ENCODE measurements around the gene FEM1A. TPM values are rescaled to one million over a fixed set of nuclear protein-coding genes. Genes with fewer than 3 reads are reported as not detected.
"Not testable (repeated sequence)": the region's sequence is repeated elsewhere in the genome, so short reads cannot be mapped to it uniquely, and the experiment has no call there.

Gene FEM1A
- total RNA-seq, 4 donors from 2014 or later, result 14.1 to 23.9 (median 15.3) TPM

DNA sequence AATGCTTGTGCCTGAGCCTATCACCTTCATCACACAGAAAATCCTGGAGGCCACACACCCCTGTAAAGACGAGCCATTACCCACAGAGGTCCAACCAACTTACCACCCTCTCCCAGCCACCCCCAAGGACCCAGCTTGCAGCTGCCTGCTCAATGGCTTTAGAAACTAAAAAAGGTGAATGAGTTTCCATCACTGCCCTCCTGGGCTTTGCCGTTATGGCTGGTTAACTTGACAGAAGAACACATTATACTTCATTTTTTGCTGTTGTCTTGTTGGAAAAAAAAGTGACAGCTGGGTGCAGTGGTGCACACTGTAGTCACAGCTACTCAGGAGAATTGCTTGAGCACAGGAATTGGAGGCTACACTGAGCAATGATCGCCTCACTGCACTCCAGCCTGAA lies 17.4 kb upstream of the FEM1A start:
- no peak overlapping the region for H3K27ac ChIP-seq
- H3K9me3 ChIP-seq, result no peaks in the 10 kb centered on the region
- peaks cover 39% of the 10 kb centered on the region for H3K27me3 ChIP-seq
- no peak for TF ChIP-seq POLR2A (IDR thresholded peaks at IDR 0.05)
- TF ChIP-seq, protein P1, sequence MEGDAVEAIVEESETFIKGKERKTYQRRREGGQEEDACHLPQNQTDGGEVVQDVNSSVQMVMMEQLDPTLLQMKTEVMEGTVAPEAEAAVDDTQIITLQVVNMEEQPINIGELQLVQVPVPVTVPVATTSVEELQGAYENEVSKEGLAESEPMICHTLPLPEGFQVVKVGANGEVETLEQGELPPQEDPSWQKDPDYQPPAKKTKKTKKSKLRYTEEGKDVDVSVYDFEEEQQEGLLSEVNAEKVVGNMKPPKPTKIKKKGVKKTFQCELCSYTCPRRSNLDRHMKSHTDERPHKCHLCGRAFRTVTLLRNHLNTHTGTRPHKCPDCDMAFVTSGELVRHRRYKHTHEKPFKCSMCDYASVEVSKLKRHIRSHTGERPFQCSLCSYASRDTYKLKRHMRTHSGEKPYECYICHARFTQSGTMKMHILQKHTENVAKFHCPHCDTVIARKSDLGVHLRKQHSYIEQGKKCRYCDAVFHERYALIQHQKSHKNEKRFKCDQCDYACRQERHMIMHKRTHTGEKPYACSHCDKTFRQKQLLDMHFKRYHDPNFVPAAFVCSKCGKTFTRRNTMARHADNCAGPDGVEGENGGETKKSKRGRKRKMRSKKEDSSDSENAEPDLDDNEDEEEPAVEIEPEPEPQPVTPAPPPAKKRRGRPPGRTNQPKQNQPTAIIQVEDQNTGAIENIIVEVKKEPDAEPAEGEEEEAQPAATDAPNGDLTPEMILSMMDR (IDR thresholded peaks at IDR 0.05), result no peak
- TF ChIP-seq EP300 (IDR thresholded peaks at IDR 0.05), result no peak
- TF ChIP-seq POLR2AphosphoS5 (IDR thresholded peaks at IDR 0.05), result no peak
- H3K4me3 ChIP-seq, result no peak overlapping the region
- H3K36me3 ChIP-seq, result no peaks in the 10 kb centered on the region
- no peaks in the 10 kb centered on the region for H3K4me1 ChIP-seq
- ATAC-seq, result no peak
- WGBS, 2 donors (ENCODE audit: low coverage in 1 of 2), result 60% methylated on average over 1 of the region's 3 CpGs; no CpG with 5 or more reads in 1 of the 2 donors

DNA sequence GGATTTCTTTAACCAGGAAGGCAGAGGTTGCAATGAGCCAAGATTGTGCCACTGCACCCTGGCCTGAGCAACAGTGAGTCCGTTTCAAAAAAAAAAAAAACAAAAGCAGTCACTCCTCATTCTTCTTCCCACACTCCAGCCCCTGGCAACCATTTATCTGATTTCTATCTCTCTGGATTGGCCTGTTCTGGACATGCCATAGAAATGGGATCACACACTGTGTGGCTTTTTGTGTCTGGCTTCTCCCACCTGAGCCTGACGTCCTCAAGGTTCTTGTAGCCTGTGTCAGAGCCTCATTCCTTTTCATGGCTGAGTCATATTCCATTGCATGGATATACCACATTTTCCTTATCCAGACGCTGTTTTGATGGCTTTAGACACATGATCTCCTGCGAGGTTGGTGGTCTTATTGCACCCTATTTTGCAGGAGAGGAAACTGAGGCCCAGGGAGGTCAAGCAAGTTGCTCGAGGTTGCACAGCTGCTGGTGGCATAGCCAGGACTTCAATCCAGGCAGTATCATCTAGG lies 15.8 kb upstream of the FEM1A start:
- ATAC-seq, result no peak
- TF ChIP-seq EP300 (IDR thresholded peaks at IDR 0.05) (no peak), POLR2AphosphoS5 (IDR thresholded peaks at IDR 0.05) (no peak), POLR2A (IDR thresholded peaks at IDR 0.05) (no peak)
- TF ChIP-seq, protein P1 (IDR thresholded peaks at IDR 0.05), result no peak
- no peaks in the 10 kb centered on the region for H3K4me1 ChIP-seq
- peaks cover 49% of the 10 kb centered on the region for H3K27me3 ChIP-seq
- H3K36me3 ChIP-seq, result no peaks in the 10 kb centered on the region
- peaks cover 0 to 4% (median 0%) of the 10 kb centered on the region in 3 donors for H3K9me3 ChIP-seq
- H3K4me3 ChIP-seq, result no peak overlapping the region
- no peak overlapping the region for H3K27ac ChIP-seq
- 58 to 65% methylated on average over 5 of the region's 5 CpGs for WGBS, 2 donors (ENCODE audit: low coverage in 1 of 2)

DNA sequence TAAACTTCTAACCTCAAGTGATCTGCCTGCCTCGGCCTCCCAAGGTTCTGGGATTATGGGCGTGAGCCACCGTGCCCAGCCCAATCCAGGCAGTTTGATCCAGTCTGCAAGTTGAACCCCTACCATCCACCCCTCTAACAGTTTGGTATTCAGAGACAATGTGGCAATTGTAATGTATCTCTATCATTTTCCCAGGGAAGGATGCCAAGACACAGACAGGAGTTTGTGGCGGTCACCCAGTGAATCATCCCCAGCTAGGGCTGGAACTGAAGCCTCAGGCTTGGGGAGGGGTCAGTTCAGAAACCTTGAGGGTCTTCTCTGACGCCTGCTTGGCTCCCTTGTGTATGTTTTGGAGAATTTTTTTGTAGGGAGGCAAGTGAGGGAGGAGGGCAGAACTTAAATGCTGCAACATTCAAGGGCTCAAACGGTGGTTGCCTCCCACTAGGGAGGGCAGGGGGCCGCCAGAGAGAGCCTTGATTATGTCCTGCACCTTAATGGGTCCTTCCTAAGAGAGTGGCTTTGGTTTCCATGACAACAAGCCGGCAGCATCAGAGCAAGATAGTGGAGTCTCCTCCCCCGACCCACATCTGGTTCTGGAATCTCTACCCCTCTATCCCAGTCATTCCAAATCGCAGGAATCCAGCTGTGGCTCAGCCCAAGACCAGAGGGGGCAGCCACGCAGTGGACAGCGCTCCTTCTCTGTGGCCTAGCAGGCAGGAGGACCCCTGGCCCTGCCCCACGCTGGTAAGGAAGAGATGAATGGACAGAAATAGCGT lies 14.9 kb upstream of the FEM1A start:
- Histone ChIP-seq H3K27ac (no peak overlapping the region), H3K9me3 (peaks cover 0 to 8% (median 0%) of the 10 kb centered on the region in 3 donors), H3K4me1 (no peaks in the 10 kb centered on the region), H3K4me3 (no peak overlapping the region), H3K36me3 (no peaks in the 10 kb centered on the region), H3K27me3 (peaks cover 55% of the 10 kb centered on the region)
- no peak for ATAC-seq
- TF ChIP-seq EP300 (IDR thresholded peaks at IDR 0.05) (no peak), POLR2AphosphoS5 (IDR thresholded peaks at IDR 0.05) (no peak), POLR2A (IDR thresholded peaks at IDR 0.05) (no peak)
- TF ChIP-seq, protein P1 (IDR thresholded peaks at IDR 0.05), result no peak
- WGBS, 2 donors (ENCODE audit: low coverage in 1 of 2), result 33 to 66% methylated on average over 1 to 3 of the region's 14 CpGs

DNA sequence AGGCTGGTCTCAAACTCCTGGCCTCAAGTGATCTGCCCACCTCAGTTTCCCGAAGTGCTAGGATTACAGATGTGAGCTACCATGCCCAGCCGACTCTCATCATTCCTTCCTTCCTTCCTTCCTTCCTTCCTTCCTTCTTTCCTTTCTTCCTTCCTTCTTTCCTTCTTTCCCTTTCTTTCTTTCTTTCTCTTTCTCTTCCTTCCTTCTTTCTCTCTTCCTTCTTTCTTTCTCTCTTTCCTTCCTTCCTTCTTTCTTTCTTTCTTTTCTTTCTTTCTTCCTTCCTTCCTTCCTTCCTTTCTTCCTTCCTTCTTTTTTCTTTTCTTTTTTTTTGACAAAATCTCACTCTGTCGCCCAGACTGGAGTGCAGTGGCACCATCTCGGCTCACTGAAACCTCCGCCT lies 13.4 kb upstream of the FEM1A start:
- H3K4me1 ChIP-seq, ATAC-seq, H3K9me3 ChIP-seq, H3K4me3 ChIP-seq, H3K36me3 ChIP-seq, H3K27ac ChIP-seq: not testable (repeated sequence)
- H3K27me3 ChIP-seq, result peaks cover 66% of the 10 kb centered on the region
- 73 to 88% methylated on average over 2 to 4 of the region's 5 CpGs for WGBS, 2 donors (ENCODE audit: low coverage in 1 of 2)

DNA sequence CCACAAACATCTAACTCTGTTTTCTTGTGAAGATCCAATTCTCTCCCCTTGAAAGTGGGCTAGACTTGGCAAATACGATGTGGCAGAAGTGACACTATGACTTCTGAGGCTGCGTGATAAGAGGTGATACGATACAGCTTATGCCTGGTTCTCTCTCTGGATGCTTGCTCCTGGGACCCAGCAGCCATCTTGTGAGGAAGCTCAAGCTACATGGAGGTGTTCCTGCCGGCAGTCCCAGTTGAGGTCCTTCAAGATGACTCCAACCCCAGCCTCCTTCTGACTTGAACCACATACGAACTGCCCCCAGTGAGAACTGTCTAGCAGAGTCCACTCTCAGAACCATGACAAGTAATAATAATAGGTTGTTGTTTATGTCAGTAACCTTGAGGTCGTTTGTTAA lies 10.7 kb upstream of the FEM1A start:
- peaks cover 0 to 8% (median 0%) of the 10 kb centered on the region in 3 donors for H3K9me3 ChIP-seq
- H3K27ac ChIP-seq, result no peak overlapping the region
- TF ChIP-seq POLR2A (IDR thresholded peaks at IDR 0.05), result no peak
- TF ChIP-seq EP300 (IDR thresholded peaks at IDR 0.05), result no peak
- TF ChIP-seq POLR2AphosphoS5 (IDR thresholded peaks at IDR 0.05), result no peak
- TF ChIP-seq, protein P1 (IDR thresholded peaks at IDR 0.05), result no peak
- ATAC-seq, result no peak
- H3K36me3 ChIP-seq, result no peaks in the 10 kb centered on the region
- peaks cover 63% of the 10 kb centered on the region for H3K27me3 ChIP-seq
- 67 to 88% methylated on average over 4 to 5 of the region's 6 CpGs for WGBS, 2 donors (ENCODE audit: low coverage in 1 of 2)
- peaks cover 0 to 9% (median 0%) of the 10 kb centered on the region in 3 donors for H3K4me1 ChIP-seq
- no peak overlapping the region for H3K4me3 ChIP-seq

All from gastroesophageal sphincter (tissue), 4 donors.